Measurements from ENCODE around the gene USP2.

GRCh38 chr11:119396835-119397234, 15.3 kb upstream of the USP2 start:
- no peak for TF ChIP-seq NFRKB (IDR thresholded peaks at IDR 0.05)
- no peak for TF ChIP-seq BHLHE40 (IDR thresholded peaks at IDR 0.05; ENCODE audit: borderline replicate concordance)
- no peak for TF ChIP-seq ARNT (IDR thresholded peaks at IDR 0.05)
- TF ChIP-seq FOXK2 (IDR thresholded peaks at IDR 0.05): no peak
- no peak for TF ChIP-seq ELF4 (IDR thresholded peaks at IDR 0.05)
- TF ChIP-seq SUZ12 (IDR thresholded peaks at IDR 0.05): no peak
- TF ChIP-seq HDGF (IDR thresholded peaks at IDR 0.05; ENCODE audit: borderline replicate concordance): no peak
- no peak for TF ChIP-seq TARDBP (IDR thresholded peaks at IDR 0.05)
- TF ChIP-seq SP1 (IDR thresholded peaks at IDR 0.05): no peak
- no peak for TF ChIP-seq LEF1 (IDR thresholded peaks at IDR 0.05; ENCODE audit: borderline replicate concordance)
- no peak for TF ChIP-seq FOXM1 (IDR thresholded peaks at IDR 0.05; ENCODE audit: borderline replicate concordance)
- TF ChIP-seq PKNOX1 (IDR thresholded peaks at IDR 0.05): no peak
- TF ChIP-seq ZNF384 (IDR thresholded peaks at IDR 0.05): no peak
